Adrenal gland (tissue), 5 donors: ENCODE measurements around the gene DYNLRB2.

Experiments used
- CTCF ChIP-seq, 6 experiments: fragments of 450-650 bp in 4 of 6; fragments of 200-600 bp in 2 of 6; sonication (generic) in 1 of 6; IDR thresholded peaks; 1 replicate in 5 of 6; 2 replicates in 1 of 6; pipeline versions ENCODE4 v1.5.1 to v1.8.0; 2016 to 2021; ENCODE audit warnings: antibody characterized with exemption in 6 of 6, mild to moderate bottlenecking in 2 of 6, moderate library complexity in 1 of 6
- POLR2A ChIP-seq, 2 donors: fragments of 450-650 bp; IDR thresholded peaks; one replicate each; pipeline ENCODE4 v1.6.1; 2017; ENCODE audit warnings: antibody characterized with exemption in 2 of 2, mild to moderate bottlenecking in 2 of 2, moderate library complexity in 1 of 2
- donor health status: DM: no; HTN: no; CAD: no.

GRCh38 chr16:80547145-80547544 lies 6.4 kb downstream of the DYNLRB2 start:
- TF ChIP-seq CTCF (IDR thresholded peaks at IDR 0.05) (no peak), POLR2A (IDR thresholded peaks at IDR 0.05) (no peak)
